Kidney epithelial cell (primary cell): Measurements from ENCODE around the gene CD48. TPM values are rescaled to one million over a fixed set of nuclear protein-coding genes. Genes with fewer than 3 reads are reported as not detected.

ENCODE experiments used
- DNase-seq: peaks from one replicate; pipeline ENCODE4 v3.0.0-alpha.2; 2010; ENCODE audit warnings: low read depth
- H3K27me3 ChIP-seq: 2 replicates; pipeline ENCODE4 v1.6.0; 2011; ENCODE audit warnings: low read length; ENCODE audit not compliant: control insufficient read depth, insufficient read depth
- H3K36me3 ChIP-seq: 2 replicates; pipeline ENCODE4 v1.5.1; 2011; ENCODE audit warnings: low read length; ENCODE audit not compliant: control insufficient read depth, insufficient read depth
- H3K4me3 ChIP-seq: 2 replicates; pipeline ENCODE4 v1.5.1; 2011; ENCODE audit warnings: low read depth, mild to moderate bottlenecking, control low read depth, low read length
- total RNA-seq: library from RNA; depleted of rRNA; stranded (reverse); fragments of >200 nt; gene quantifications from 2 replicates; pipeline ENCODE4 v1.2.3, GENCODE V29; 2015
- TF ChIP-seq, protein P1 (sequence below): IDR thresholded peaks from 2 replicates; pipeline ENCODE4 v1.5.1; 2011; ENCODE audit warnings: mild to moderate bottlenecking, moderate library complexity, low read length, control low read depth, inconsistent platforms; ENCODE audit not compliant: insufficient read depth, poor library complexity, severe bottlenecking

CD48 gene
- total RNA-seq, 1 donor from 2014 or later, result not detected

- H3K36me3 ChIP-seq, result no peaks in the 10 kb centered on the region
- DNase-seq, result no peak
- TF ChIP-seq, protein P1, sequence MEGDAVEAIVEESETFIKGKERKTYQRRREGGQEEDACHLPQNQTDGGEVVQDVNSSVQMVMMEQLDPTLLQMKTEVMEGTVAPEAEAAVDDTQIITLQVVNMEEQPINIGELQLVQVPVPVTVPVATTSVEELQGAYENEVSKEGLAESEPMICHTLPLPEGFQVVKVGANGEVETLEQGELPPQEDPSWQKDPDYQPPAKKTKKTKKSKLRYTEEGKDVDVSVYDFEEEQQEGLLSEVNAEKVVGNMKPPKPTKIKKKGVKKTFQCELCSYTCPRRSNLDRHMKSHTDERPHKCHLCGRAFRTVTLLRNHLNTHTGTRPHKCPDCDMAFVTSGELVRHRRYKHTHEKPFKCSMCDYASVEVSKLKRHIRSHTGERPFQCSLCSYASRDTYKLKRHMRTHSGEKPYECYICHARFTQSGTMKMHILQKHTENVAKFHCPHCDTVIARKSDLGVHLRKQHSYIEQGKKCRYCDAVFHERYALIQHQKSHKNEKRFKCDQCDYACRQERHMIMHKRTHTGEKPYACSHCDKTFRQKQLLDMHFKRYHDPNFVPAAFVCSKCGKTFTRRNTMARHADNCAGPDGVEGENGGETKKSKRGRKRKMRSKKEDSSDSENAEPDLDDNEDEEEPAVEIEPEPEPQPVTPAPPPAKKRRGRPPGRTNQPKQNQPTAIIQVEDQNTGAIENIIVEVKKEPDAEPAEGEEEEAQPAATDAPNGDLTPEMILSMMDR, result no peak
- H3K27me3 ChIP-seq, result peaks cover 5% of the 10 kb centered on the region
- H3K4me3 ChIP-seq, result no peak overlapping the region
Observed at GRCh38 chr1:160681891-160682140, 29.8 kb downstream of the CD48 start.

DNA sequence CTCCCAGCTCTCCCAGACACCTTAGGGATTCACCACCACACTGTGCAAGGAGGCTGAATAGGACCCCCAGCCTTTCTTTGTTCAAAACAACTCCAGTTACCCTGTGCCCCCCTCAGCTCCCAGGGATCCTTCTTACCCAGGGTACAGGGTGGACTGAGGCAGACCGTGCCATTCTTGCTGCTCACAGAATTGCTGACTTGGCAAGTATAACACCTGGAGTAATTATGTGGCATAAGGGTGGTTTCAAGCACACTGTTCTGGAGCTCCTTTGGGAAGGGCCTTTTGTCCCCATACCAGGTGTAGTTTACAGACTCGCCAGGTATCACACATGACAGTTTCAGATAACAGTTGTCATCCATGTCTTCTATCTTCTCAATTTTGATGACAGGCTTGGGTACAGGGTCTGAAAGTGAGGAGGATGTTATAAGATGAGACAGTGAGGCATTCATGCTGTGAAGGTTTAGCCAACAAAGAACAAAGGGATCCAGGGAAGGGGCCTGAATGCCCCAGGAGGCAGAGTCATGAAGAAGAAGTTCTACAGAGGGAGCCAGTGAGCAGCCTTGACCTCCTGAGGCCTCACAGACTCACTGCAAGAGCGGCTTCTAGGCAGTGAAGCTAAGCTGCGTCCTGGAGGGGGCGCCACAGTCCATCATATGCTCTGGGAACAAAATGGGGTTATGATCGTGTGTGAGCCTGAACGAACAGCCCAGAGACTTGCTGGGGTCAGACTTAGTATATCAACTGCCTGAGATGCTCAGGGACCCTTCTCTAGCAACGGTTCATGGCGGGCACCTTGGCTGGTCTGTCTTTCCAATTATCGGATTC lies 30.3 kb downstream of the CD48 start:
- Histone ChIP-seq H3K4me3 (no peak overlapping the region), H3K36me3 (no peaks in the 10 kb centered on the region), H3K27me3 (peaks cover 5% of the 10 kb centered on the region)
- TF ChIP-seq, protein P1, result peak; percentile 43
- no peak for DNase-seq

DNA sequence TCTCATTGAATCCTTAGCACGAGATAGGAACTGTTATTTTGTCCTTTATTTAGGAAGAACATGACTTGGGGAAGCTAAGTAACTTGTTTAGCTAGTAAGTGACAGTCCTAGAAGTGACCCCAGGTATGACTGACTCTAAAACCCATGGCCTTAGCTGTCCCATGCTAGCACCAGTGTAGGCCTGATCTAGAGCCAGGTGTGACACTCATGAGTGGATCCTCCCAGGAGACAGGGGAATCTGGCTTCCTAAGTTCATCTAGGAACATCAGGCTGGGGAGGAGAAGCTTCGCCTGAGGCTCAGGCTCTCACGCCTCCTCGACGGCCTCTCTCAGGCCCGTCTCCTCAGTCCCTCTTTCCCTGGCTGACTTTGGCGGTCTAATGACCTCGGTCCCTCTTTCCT lies 31.2 kb downstream of the CD48 start:
- DNase-seq, result no peak
- Histone ChIP-seq H3K36me3 (no peaks in the 10 kb centered on the region), H3K27me3 (peaks cover 5% of the 10 kb centered on the region), H3K4me3 (no peak overlapping the region)
- TF ChIP-seq, protein P1, result no peak

DNA sequence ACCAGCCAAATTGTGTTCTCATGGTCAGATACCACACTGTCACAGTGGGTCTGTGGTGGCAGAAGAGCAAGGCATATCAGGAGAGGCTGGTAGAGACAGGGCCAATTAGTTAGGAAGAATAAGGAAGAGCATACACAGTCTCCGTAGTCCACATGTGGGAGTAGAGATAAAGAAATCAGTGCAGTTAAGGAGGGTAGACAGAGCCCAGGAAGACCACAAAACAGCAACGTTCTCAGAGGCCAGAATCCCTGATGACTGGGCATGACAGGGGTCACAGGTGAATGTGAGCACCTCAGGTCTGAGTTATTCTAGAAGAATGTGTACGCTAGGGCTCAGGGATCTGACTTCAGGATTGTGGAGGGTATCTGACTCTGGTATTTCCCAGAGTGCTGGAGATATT lies 31.7 kb downstream of the CD48 start:
- TF ChIP-seq, protein P1, result no peak
- Histone ChIP-seq H3K4me3 (no peak overlapping the region), H3K36me3 (no peaks in the 10 kb centered on the region), H3K27me3 (peaks cover 5% of the 10 kb centered on the region)
- no peak for DNase-seq

- no peaks in the 10 kb centered on the region for H3K36me3 ChIP-seq
- TF ChIP-seq, protein P1, result no peak
- peaks cover 5% of the 10 kb centered on the region for H3K27me3 ChIP-seq
- H3K4me3 ChIP-seq, result no peak overlapping the region
- DNase-seq, result no peak
Observed at GRCh38 chr1:160676869-160677597, 34.6 kb downstream of the CD48 start.
